H1 (cell line): ENCODE results near the gene RHOH. TPM values are rescaled to one million over a fixed set of nuclear protein-coding genes. Genes with fewer than 3 reads are reported as not detected.

Experiments
- CTCF ChIA-PET: fragments of 300-600 bp; sonication (Branson Sonifier 250); formaldehyde crosslinking; loops from one replicate; lab custom pipeline; 2021; ENCODE audit not compliant: partially characterized antibody; lab: Charles Lee
- POLR2A ChIA-PET: fragments of 300-600 bp; sonication (Branson Sonifier 250); formaldehyde crosslinking; loops from one replicate; lab custom pipeline; 2021; ENCODE audit warnings: inconsistent platforms; ENCODE audit not compliant: partially characterized antibody; lab: Charles Lee
- DNase-seq, 2 experiments: peaks; one replicate each; pipeline versions ENCODE4 v3.0.0 to v3.0.0-alpha.2; 2010 to 2022; ENCODE audit warnings: low spot score in 2 of 2, low read depth in 1 of 2, mixed read lengths in 1 of 2
- FAIRE-seq: peaks from 2 replicates; lab custom pipeline; 2011; peaks lifted over from hg19 to GRCh38; lab: Jason Lieb, UNC
- H2AFZ ChIP-seq: 2 replicates; pipeline ENCODE4 v1.8.1; 2012; ENCODE audit warnings: low read length, inconsistent platforms
- H2AK5ac ChIP-seq: 2 replicates; pipeline ENCODE4 v1.6.1; 2013; ENCODE audit warnings: low read depth, low read length
- H2BK120ac ChIP-seq: replicated peaks from 2 replicates; pipeline ENCODE3; 2013; ENCODE audit warnings: low read depth, low read length, inconsistent platforms
- H2BK12ac ChIP-seq: 2 replicates; pipeline ENCODE4 v1.6.1; 2013; ENCODE audit warnings: low read depth, low read length
- H2BK15ac ChIP-seq: 2 replicates; pipeline ENCODE4 v1.6.1; 2013; ENCODE audit warnings: low read length
- H2BK20ac ChIP-seq: 2 replicates; pipeline ENCODE4 v1.6.1; 2013; ENCODE audit warnings: low read length
- H2BK5ac ChIP-seq: 2 replicates; pipeline ENCODE4 v1.6.1; 2013; ENCODE audit warnings: low read depth, low read length
- H3K14ac ChIP-seq: 2 replicates; pipeline ENCODE4 v1.6.1; 2013; ENCODE audit warnings: inconsistent platforms; ENCODE audit not compliant: insufficient read length
- H3K18ac ChIP-seq: 2 replicates; pipeline ENCODE4 v1.6.1; 2013; ENCODE audit warnings: low read length; ENCODE audit errors: extremely low read depth
- H3K23ac ChIP-seq: 2 replicates; pipeline ENCODE4 v1.6.1; 2013; ENCODE audit warnings: inconsistent platforms; ENCODE audit not compliant: insufficient read length
- H3K23me2 ChIP-seq: 2 replicates; pipeline ENCODE4 v1.6.1; 2013; ENCODE audit warnings: low read depth, low read length
- H3K27ac ChIP-seq: 2 replicates; pipeline ENCODE4 v1.6.1; 2011; ENCODE audit warnings: low read depth, low read length, inconsistent platforms
- H3K27me3 ChIP-seq, 4 experiments: replicated peaks in 1 of 4; 1 replicate in 1 of 4; 2 replicates in 3 of 4; pipeline versions ENCODE4 v1.6.1 to v1.8.1; 2011 to 2013; ENCODE audit warnings: low read length in 3 of 4, mild to moderate bottlenecking in 3 of 4, inconsistent platforms in 2 of 4, mixed read lengths in 2 of 4, moderate library complexity in 1 of 4; ENCODE audit not compliant: control insufficient read depth in 3 of 4, insufficient read depth in 3 of 4; ENCODE audit errors: extremely low read depth in 1 of 4
- H3K36me3 ChIP-seq, 4 experiments: 2 replicates each; pipeline versions ENCODE4 v1.6.1 to v1.8.1; 2011 to 2013; ENCODE audit warnings: mild to moderate bottlenecking in 4 of 4, low read length in 3 of 4, moderate library complexity in 2 of 4, control low read depth in 1 of 4, inconsistent platforms in 1 of 4; ENCODE audit not compliant: insufficient read depth in 4 of 4, control insufficient read depth in 2 of 4
- H3K4ac ChIP-seq: replicated peaks from 2 replicates; pipeline ENCODE3; 2013; ENCODE audit warnings: low read length, low read depth, mixed read lengths, inconsistent platforms; ENCODE audit not compliant: insufficient read length
- H3K4me1 ChIP-seq, 4 experiments: replicated peaks in 1 of 4; 1 replicate in 1 of 4; 2 replicates in 3 of 4; pipeline versions ENCODE4 v1.6.1 to v1.8.1; 2011 to 2013; ENCODE audit warnings: low read length in 3 of 4, inconsistent platforms in 2 of 4, mixed read lengths in 1 of 4; ENCODE audit not compliant: insufficient read depth in 4 of 4, control insufficient read depth in 3 of 4
- H3K4me2 ChIP-seq, 2 experiments: 2 replicates each; pipeline versions ENCODE4 v1.6.1 to v1.8.1; 2011 to 2013; ENCODE audit warnings: low read depth in 2 of 2, low read length in 2 of 2, control low read depth in 1 of 2, inconsistent platforms in 1 of 2, mild to moderate bottlenecking in 1 of 2; ENCODE audit not compliant: insufficient read depth in 1 of 2
- H3K4me3 ChIP-seq, 4 experiments: fragments of 200-600, 300-600 bp in 1 of 4; sonication (generic), shearing (Covaris generic), sonication (Bioruptor Twin) in 1 of 4; 2 replicates each; pipeline versions ENCODE4 v1.5.1 to v1.8.1; 2011 to 2016; ENCODE audit warnings: low read length in 4 of 4, low read depth in 3 of 4, control low read depth in 2 of 4, inconsistent platforms in 2 of 4, mild to moderate bottlenecking in 2 of 4, mixed read lengths in 1 of 4, moderate library complexity in 1 of 4; ENCODE audit not compliant: insufficient read depth in 2 of 4; ENCODE audit errors: extremely low read depth in 1 of 4
- H3K56ac ChIP-seq: replicated peaks from 2 replicates; pipeline ENCODE3; 2013; ENCODE audit warnings: low read depth, mild to moderate bottlenecking, mixed read lengths, low read length, inconsistent platforms; ENCODE audit not compliant: insufficient read length
- H3K79me1 ChIP-seq: 2 replicates; pipeline ENCODE4 v1.6.1; 2013; ENCODE audit warnings: low read depth, low read length, control low read depth
- H3K79me2 ChIP-seq, 2 experiments: 2 replicates each; pipeline versions ENCODE4 v1.6.1 to v1.8.1; 2012 to 2013; ENCODE audit warnings: low read length in 2 of 2, mild to moderate bottlenecking in 2 of 2, inconsistent platforms in 1 of 2; ENCODE audit not compliant: insufficient read depth in 2 of 2, control insufficient read depth in 1 of 2
- H3K9ac ChIP-seq, 4 experiments: replicated peaks in 1 of 4; 1 replicate in 1 of 4; 2 replicates in 3 of 4; pipeline versions ENCODE4 v1.6.1 to v1.8.1; 2011 to 2013; ENCODE audit warnings: low read depth in 3 of 4, low read length in 3 of 4, control low read depth in 2 of 4, mild to moderate bottlenecking in 2 of 4, moderate library complexity in 2 of 4, inconsistent platforms in 1 of 4; ENCODE audit errors: extremely low read depth in 1 of 4
- H3K9me3 ChIP-seq, 2 experiments: 2 replicates each; pipeline versions ENCODE4 v1.6.1 to v1.8.1; 2012 to 2013; ENCODE audit warnings: mild to moderate bottlenecking in 2 of 2, moderate library complexity in 2 of 2, control low read depth in 1 of 2, inconsistent platforms in 1 of 2, low read depth in 1 of 2, low read length in 1 of 2, mixed read lengths in 1 of 2; ENCODE audit not compliant: insufficient read depth in 2 of 2
- H4K20me1 ChIP-seq, 2 experiments: replicated peaks in 1 of 2; 2 replicates each; pipeline versions ENCODE3 to v1.8.1; 2011 to 2013; ENCODE audit warnings: inconsistent platforms in 2 of 2, low read length in 2 of 2, mild to moderate bottlenecking in 1 of 2; ENCODE audit not compliant: insufficient read depth in 2 of 2, control insufficient read depth in 1 of 2
- H4K5ac ChIP-seq: 2 replicates; pipeline ENCODE4 v1.6.1; 2013; ENCODE audit warnings: low read length, low read depth, mixed read lengths, inconsistent platforms; ENCODE audit not compliant: insufficient read length
- H4K8ac ChIP-seq: 2 replicates; pipeline ENCODE4 v1.8.0; 2013; ENCODE audit warnings: mild to moderate bottlenecking, moderate library complexity, low read length, inconsistent platforms; ENCODE audit not compliant: insufficient read depth; ENCODE audit errors: extremely low read depth
- H4K91ac ChIP-seq: replicated peaks from 2 replicates; pipeline ENCODE3; 2013; ENCODE audit warnings: low read length, mixed read lengths, inconsistent platforms; ENCODE audit not compliant: insufficient read length
- CEBPB ChIP-seq: IDR thresholded peaks from 2 replicates; pipeline ENCODE4 v1.6.1; 2012; ENCODE audit warnings: low read depth, low read length
- CTCF ChIP-seq, 3 experiments: IDR thresholded peaks; 1 replicate in 2 of 3; 2 replicates in 1 of 3; pipeline versions ENCODE4 v1.5.1 to v1.6.1; 2011; ENCODE audit warnings: low read length in 3 of 3, mild to moderate bottlenecking in 3 of 3, inconsistent platforms in 2 of 3, low read depth in 1 of 3, moderate library complexity in 1 of 3; ENCODE audit not compliant: insufficient read depth in 1 of 3; ENCODE audit errors: control extremely low read depth in 1 of 3
- SRF ChIP-seq: IDR thresholded peaks from 2 replicates; pipeline ENCODE4 v1.6.1; 2011; ENCODE audit warnings: mild to moderate bottlenecking, low read depth, low read length, moderate library complexity
- WGBS, 2 experiments: shearing (Covaris generic) in 1 of 2; methylation state at CpG; one replicate each; pipeline versions ENCODE4 v1.1.6 to v1.1.7; 2013 to 2015; ENCODE audit warnings: low lambda C conversion rate in 2 of 2, mixed read lengths in 2 of 2, inconsistent platforms in 1 of 2, low coverage in 1 of 2, missing lambda C conversion rate in 1 of 2; ENCODE audit not compliant: insufficient replicate concordance in 2 of 2, insufficient coverage in 1 of 2, insufficient read length in 1 of 2; ENCODE audit errors: extremely low coverage in 1 of 2, missing lambda C conversion rate in 1 of 2; 5-methylcytosine and 5-hydroxymethylcytosine counted together
- polyA plus RNA-seq, 7 experiments: library from polyadenylated mRNA; depleted of rRNA in 3 of 7; stranded (reverse) in 5 of 7; unstranded in 2 of 7; fragments of >200 nt in 5 of 7; fragments of 200-250 nt in 2 of 7; gene quantifications; 1 replicate in 5 of 7; 2 replicates in 1 of 7; 4 replicates in 1 of 7; pipeline versions ENCODE4 v1.2.1 to v1.2.3, GENCODE V29; 2011 to 2013; ENCODE audit warnings: missing spikeins in 2 of 7, mixed read lengths in 2 of 7
- total RNA-seq: library from RNA; stranded (reverse); fragmentation: NEBNext Ultra II Directional; extraction: Animal tissue kit (Norgen Biotek cat#: 25700); gene quantifications from 2 replicates; pipeline ENCODE4 v1.2.1, GENCODE V29; 2021

RHOH gene
- total and polyA plus RNA-seq, 2 of the 8 experiments (the other 6 are each of a cell fraction or from before 2014, with no cell fraction given), result 5.9 to 6.9 TPM

GRCh38 chr4:40238700-40239548 is 42.1 kb downstream of the RHOH start:
- no peak overlapping the region for H3K56ac ChIP-seq
- 0 out of 2 replicates have a peak overlapping the region, but pooled peaks have one; percentile 15 for H3K27ac ChIP-seq
- no peak overlapping the region for H3K14ac ChIP-seq
- no peak for DNase-seq
- WGBS, 2 experiments, result 86% methylated on average over 12 of the region's 12 CpGs; no CpG with 5 or more reads in 1 of the 2 experiments
- H3K79me2 ChIP-seq, result no peaks in the 10 kb centered on the region
- H4K5ac ChIP-seq, result no peak overlapping the region
- no peak overlapping the region for H3K9ac ChIP-seq
- H3K36me3 ChIP-seq, result no peaks in the 10 kb centered on the region; a peak in 1 of 8 replicates
- H3K4me3 ChIP-seq, result no peak overlapping the region
- H2AFZ ChIP-seq, result no peak overlapping the region
- TF ChIP-seq SRF, result peak; percentile 96
- TF ChIP-seq CTCF (IDR thresholded peaks at IDR 0.05; ENCODE audit: control extremely low read depth in 1 of 3, insufficient read depth in 1 of 3, low read depth in 1 of 3, low read length in 3 of 3), result no peak
- peak; percentile 7; the same call in 1 of the 2 replicates for TF ChIP-seq CEBPB
- no peak overlapping the region for H3K4ac ChIP-seq
- POLR2A ChIA-PET, result no interaction called here
- H3K23ac ChIP-seq, result no peak overlapping the region
- no peak overlapping the region for H2BK5ac ChIP-seq
- no peak for FAIRE-seq
- no peaks in the 10 kb centered on the region for H3K4me1 ChIP-seq
- no peak overlapping the region for H2BK20ac ChIP-seq
- no peak overlapping the region for H2BK12ac ChIP-seq
- no peak overlapping the region for H2BK120ac ChIP-seq
- no peak overlapping the region for H2BK15ac ChIP-seq
- no peak overlapping the region for H3K18ac ChIP-seq
- no peak overlapping the region for H2AK5ac ChIP-seq
- no peak overlapping the region; the same call in 1 of the 2 replicates for H4K8ac ChIP-seq
- H3K9me3 ChIP-seq, result no peaks in the 10 kb centered on the region
- H3K27me3 ChIP-seq, result no peaks in the 10 kb centered on the region
- H3K23me2 ChIP-seq, result no peaks in the 10 kb centered on the region
- CTCF ChIA-PET, result interaction anchor here (2.8 kb wide), 1 partner anchor 10 kb away, joined by 10 read pairs; no protein-coding TSS in a partner anchor
- H4K91ac ChIP-seq, result no peak overlapping the region
- no peak overlapping the region for H3K4me2 ChIP-seq
- H3K79me1 ChIP-seq, result no peaks in the 10 kb centered on the region; the same call in 1 of the 2 replicates
- H4K20me1 ChIP-seq, result no peaks in the 10 kb centered on the region
